Measurements from ENCODE around the gene SMIM24.
A peak's percentile ranks its signal among the peaks of the same experiment; 100 is the strongest.
"Not testable (repeated sequence)": the region's sequence is repeated elsewhere in the genome, so short reads cannot be mapped to it uniquely, and the experiment has no call there.

The SMIM24 gene

GRCh38 chr19:3513229-3514140 lies 33.2 kb upstream of the SMIM24 start:
- DNase-seq, result no peak

GRCh38 chr19:3512562-3513228 lies 32.4 kb upstream of the SMIM24 start:
- no peak for DNase-seq

- no peak for DNase-seq
Measured at GRCh38 chr19:3511506-3512251, 31.4 kb upstream of the SMIM24 start.

GRCh38 chr19:3510727-3511126 lies 30.4 kb upstream of the SMIM24 start:
- DNase-seq, result no peak

- no peak for DNase-seq
Measured at GRCh38 chr19:3509566-3509989, 29.3 kb upstream of the SMIM24 start.

DNA sequence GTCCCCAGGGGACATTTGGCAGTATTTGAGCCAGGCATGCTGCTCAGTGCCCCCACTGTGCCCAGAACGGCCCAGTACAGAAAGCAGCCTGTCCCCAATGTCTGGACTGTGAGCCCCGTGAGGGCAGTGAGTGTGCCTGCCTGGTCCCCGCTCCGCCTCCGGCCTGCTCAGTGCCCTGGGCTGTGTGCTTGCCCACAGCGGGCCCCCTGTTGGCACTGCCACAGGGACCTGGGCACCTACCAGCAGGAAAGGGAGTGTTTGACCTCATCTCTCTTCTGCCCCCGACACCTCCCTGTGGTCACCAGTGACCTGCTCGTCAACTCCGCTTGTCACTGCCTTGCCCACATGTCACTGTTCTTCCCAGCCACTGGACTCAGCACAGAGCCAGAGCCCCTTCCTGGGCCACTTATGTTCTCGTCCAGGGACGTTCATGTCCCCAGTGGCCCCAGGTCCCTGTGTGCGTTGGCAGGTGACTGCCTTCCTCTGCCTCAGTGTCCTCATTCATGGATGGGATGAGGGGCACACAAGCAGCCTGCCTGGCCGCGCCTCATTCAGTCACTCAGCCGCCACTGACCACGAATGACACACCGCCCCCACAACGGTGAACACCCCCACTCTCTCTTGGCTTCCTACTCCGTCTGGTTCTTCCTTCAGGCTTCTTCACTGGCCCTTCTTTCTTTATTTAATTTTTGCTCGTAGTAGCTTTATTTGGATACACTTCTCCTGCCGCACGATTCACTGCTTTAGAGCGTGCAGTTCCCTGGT lies 28.6 kb upstream of the SMIM24 start:
- no peak for DNase-seq

- DNase-seq, result not testable (repeated sequence)
Measured at GRCh38 chr19:3508121-3508661, 27.9 kb upstream of the SMIM24 start.

- peak; percentile 60 for DNase-seq
Measured at GRCh38 chr19:3507371-3508120, 27.2 kb upstream of the SMIM24 start.

- DNase-seq, result peak; percentile 64
Measured at GRCh38 chr19:3506384-3507340, 26.3 kb upstream of the SMIM24 start.

DNA sequence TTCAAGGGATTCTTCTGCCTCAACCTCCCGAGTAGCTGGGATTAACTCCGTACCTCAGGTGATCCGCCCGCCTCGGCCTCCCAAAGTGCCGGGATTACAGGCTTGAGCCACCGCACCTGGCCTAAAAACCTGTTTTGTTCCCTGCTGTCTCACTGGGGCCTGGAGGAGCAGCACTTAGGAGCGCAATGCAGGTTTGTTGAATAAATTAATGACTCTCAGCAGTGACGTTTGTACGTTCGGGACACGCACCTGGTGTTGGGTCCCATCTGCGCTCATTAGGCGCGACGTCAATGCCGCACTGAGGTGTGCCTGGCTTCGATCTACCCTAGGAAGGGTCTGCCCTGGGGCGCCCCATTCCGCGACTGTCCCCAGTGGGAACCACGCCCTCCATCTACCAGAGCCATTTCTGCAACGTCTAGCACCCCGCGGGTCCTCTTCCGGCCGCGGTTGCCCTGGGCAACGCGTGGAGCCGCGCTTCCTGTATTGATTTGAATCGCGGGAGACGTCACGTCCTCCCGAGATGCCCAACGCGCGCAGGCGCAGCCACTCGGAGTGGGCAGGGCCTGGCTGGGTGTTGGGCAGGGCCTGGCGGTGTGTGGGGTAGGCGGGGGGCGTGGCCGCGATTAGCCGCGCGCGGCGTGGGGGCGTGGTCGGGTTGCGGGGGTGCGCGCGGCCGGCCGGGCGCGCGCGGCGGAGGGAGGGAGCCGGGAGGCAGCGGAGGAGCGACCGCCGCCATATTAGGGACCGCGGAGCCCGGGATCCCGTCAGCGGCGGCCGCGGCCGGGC lies 25.5 kb upstream of the SMIM24 start, which contains the start of gene FZR1:
FZR1 (plus strand) TSS at position 714 of the 786 bp plus-strand sequence. CDS start 16,679 bp downstream, outside the sequence.
- peak; percentile 100 for DNase-seq

- no peak for DNase-seq
Measured at GRCh38 chr19:3504735-3505134, 24.4 kb upstream of the SMIM24 start.

- DNase-seq, result no peak
Measured at GRCh38 chr19:3503036-3503572, 22.8 kb upstream of the SMIM24 start.

GRCh38 chr19:3501780-3502179 lies 21.5 kb upstream of the SMIM24 start:
- DNase-seq, result no peak

- peak; percentile 97 for DNase-seq
Measured at GRCh38 chr19:3500429-3501101, 20.2 kb upstream of the SMIM24 start, which contains the start of gene DOHH. DOHH (minus strand) TSS chr19:3500674; CDS start chr19:3496814, 3,860 bp downstream.

GRCh38 chr19:3499738-3500428 lies 19.6 kb upstream of the SMIM24 start:
- no peak for DNase-seq

DNA sequence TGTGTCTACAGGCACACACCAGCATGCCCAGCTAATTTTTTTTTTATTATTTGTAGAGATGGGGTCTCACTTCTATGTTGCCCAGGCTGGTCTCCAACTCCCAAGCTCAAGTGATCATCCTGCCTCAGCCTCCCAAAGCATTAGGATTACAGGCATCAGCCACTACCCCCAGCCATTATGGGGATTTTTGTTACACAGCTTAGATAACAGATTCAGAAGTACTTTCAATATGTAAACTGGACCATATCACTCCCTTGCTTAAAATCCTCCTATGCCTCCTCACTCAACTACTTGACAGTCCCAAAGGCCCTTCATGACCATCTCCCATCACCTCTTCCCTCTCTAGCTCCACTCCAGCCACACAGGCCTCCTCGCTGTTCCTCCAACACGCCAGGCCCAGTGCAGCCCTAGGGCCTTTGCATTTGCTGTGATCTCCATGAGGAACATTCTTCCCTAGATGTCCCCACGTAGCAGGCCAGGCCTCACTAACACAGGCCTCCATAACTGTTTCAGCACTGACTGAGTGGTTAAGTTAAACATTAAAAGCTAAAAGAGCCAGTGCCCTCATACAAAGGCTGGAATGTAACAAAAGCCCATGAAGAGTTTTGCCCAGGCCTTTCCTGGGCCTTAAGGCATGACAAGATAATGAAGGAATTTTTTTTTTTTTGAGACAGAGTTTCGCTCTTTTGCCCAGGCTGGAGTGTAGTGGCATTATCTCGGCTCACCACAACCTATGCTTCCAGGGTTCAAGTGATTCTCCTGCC lies 17.6 kb upstream of the SMIM24 start:
- no peak for DNase-seq
